ENCODE measurements around the gene TMPRSS11D.

DNA sequence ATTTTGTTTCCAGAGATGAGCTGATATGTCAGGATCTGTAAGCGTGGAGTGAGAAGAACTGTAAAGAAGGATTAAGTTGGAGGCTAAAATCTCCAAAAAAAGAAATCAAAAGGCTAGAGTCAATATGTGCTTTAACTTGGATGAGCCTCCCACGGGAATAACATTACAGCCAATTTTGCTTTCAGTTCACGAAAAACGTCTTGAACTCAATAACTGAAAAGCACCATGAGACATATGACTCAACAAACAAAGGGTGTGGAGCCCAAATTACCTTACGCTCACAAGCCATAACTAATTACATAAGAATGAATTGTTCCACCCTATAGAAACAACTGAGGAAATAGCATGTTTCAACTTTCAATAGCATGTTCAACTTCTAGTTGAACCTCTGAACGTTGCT, 22.3 kb downstream of the TMPRSS11D start:
- TF ChIP-seq, protein P1, sequence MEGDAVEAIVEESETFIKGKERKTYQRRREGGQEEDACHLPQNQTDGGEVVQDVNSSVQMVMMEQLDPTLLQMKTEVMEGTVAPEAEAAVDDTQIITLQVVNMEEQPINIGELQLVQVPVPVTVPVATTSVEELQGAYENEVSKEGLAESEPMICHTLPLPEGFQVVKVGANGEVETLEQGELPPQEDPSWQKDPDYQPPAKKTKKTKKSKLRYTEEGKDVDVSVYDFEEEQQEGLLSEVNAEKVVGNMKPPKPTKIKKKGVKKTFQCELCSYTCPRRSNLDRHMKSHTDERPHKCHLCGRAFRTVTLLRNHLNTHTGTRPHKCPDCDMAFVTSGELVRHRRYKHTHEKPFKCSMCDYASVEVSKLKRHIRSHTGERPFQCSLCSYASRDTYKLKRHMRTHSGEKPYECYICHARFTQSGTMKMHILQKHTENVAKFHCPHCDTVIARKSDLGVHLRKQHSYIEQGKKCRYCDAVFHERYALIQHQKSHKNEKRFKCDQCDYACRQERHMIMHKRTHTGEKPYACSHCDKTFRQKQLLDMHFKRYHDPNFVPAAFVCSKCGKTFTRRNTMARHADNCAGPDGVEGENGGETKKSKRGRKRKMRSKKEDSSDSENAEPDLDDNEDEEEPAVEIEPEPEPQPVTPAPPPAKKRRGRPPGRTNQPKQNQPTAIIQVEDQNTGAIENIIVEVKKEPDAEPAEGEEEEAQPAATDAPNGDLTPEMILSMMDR (CRISPR knock-in tag; IDR thresholded peaks at IDR 0.05), result no peak
- no peak for TF ChIP-seq TEAD2 (CRISPR knock-in tag; IDR thresholded peaks at IDR 0.05)
- TF ChIP-seq PAWR (CRISPR knock-in tag; IDR thresholded peaks at IDR 0.05; ENCODE audit: borderline replicate concordance), result no peak
- TF ChIP-seq, protein P2, sequence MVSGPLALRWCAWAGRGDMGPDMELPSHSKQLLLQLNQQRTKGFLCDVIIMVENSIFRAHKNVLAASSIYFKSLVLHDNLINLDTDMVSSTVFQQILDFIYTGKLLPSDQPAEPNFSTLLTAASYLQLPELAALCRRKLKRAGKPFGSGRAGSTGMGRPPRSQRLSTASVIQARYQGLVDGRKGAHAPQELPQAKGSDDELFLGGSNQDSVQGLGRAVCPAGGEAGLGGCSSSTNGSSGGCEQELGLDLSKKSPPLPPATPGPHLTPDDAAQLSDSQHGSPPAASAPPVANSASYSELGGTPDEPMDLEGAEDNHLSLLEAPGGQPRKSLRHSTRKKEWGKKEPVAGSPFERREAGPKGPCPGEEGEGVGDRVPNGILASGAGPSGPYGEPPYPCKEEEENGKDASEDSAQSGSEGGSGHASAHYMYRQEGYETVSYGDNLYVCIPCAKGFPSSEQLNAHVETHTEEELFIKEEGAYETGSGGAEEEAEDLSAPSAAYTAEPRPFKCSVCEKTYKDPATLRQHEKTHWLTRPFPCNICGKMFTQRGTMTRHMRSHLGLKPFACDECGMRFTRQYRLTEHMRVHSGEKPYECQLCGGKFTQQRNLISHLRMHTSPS (CRISPR knock-in tag; IDR thresholded peaks at IDR 0.05; ENCODE audit: low read depth), result no peak
- TF ChIP-seq PCBP1 (IDR thresholded peaks at IDR 0.05; ENCODE audit: borderline replicate concordance, low read depth, low read length), result no peak
